ENCODE measurements around the gene TMEM196. TPM values are rescaled to one million over a fixed set of nuclear protein-coding genes. Genes with fewer than 3 reads are reported as not detected.

Gene TMEM196
- total RNA-seq, 3 donors from 2014 or later (not counting 1 experiment from before 2014, with no cell fraction given), result not detected

- Histone ChIP-seq H3K27me3 (ENCODE audit: control insufficient read depth, insufficient read depth, low read length) (no peaks in the 10 kb centered on the region), H3K36me3 (ENCODE audit: control insufficient read depth, insufficient read depth, low read length) (no peaks in the 10 kb centered on the region), H3K9me3 (ENCODE audit: control insufficient read depth, insufficient read depth, low read length) (no peaks in the 10 kb centered on the region), H3K27ac (ENCODE audit: low read length) (no peak overlapping the region), H3K4me3 (ENCODE audit: low read length) (no peak overlapping the region), H3K4me1 (ENCODE audit: control insufficient read depth, insufficient read depth, low read length) (no peaks in the 10 kb centered on the region)
- DNase-seq, result no peak
- Mint-ChIP-seq H3K27ac (no peak overlapping the region), H3K9me3 (peaks cover 5 to 9% of the 10 kb centered on the region in 2 donors), H3K4me3 (no peak overlapping the region), H3K4me1 (no peaks in the 10 kb centered on the region), H3K27me3 (ENCODE audit: low read depth in 2 of 2) (no peaks in the 10 kb centered on the region), H3K36me3 (no peaks in the 10 kb centered on the region)
- no CpG with 5 or more reads among the region's 2 CpGs for WGBS (ENCODE audit: insufficient coverage)
- no peak for TF ChIP-seq CTCF (IDR thresholded peaks at IDR 0.05)
- no peak for ATAC-seq
- intact Hi-C loops (cut with micrococcal nuclease), result no loop called here
Observed at GRCh38 chr7:19814776-19815175, 41.4 kb upstream of the TMEM196 start.

- intact Hi-C loops (cut with micrococcal nuclease), result no loop called here
- DNase-seq, result no peak
- Mint-ChIP-seq H3K9me3 (peaks cover 6% of the 10 kb centered on the region in 2 donors), H3K36me3 (no peaks in the 10 kb centered on the region), H3K4me1 (no peaks in the 10 kb centered on the region), H3K4me3 (no peak overlapping the region), H3K27me3 (ENCODE audit: low read depth in 2 of 2) (no peaks in the 10 kb centered on the region), H3K27ac (no peak overlapping the region)
- Histone ChIP-seq H3K27ac (ENCODE audit: low read length) (no peak overlapping the region), H3K27me3 (ENCODE audit: control insufficient read depth, insufficient read depth, low read length) (no peaks in the 10 kb centered on the region), H3K36me3 (ENCODE audit: control insufficient read depth, insufficient read depth, low read length) (no peaks in the 10 kb centered on the region), H3K9me3 (ENCODE audit: control insufficient read depth, insufficient read depth, low read length) (no peaks in the 10 kb centered on the region), H3K4me3 (ENCODE audit: low read length) (no peak overlapping the region), H3K4me1 (ENCODE audit: control insufficient read depth, insufficient read depth, low read length) (no peaks in the 10 kb centered on the region)
- 86% methylated on average over 1 of the region's 1 CpG for WGBS (ENCODE audit: insufficient coverage)
- no peak for ATAC-seq
- no peak for TF ChIP-seq CTCF (IDR thresholded peaks at IDR 0.05)
Observed at GRCh38 chr7:19811386-19811785, 38.0 kb upstream of the TMEM196 start.

GRCh38 chr7:19798986-19799385, 25.6 kb upstream of the TMEM196 start:
- Mint-ChIP-seq H3K9me3 (peaks cover 4 to 5% of the 10 kb centered on the region in 2 donors), H3K36me3 (no peaks in the 10 kb centered on the region), H3K4me3 (no peak overlapping the region), H3K27me3 (ENCODE audit: low read depth in 2 of 2) (no peaks in the 10 kb centered on the region), H3K4me1 (no peaks in the 10 kb centered on the region), H3K27ac (no peak overlapping the region)
- no peak overlapping the region for H3K4me3 ChIP-seq (ENCODE audit: low read length)
- no peak for DNase-seq
- ATAC-seq, result no peak
- H3K9me3 ChIP-seq (ENCODE audit: control insufficient read depth, insufficient read depth, low read length), result no peaks in the 10 kb centered on the region
- H3K4me1 ChIP-seq (ENCODE audit: control insufficient read depth, insufficient read depth, low read length), result no peaks in the 10 kb centered on the region
- no CpG with 5 or more reads among the region's 3 CpGs for WGBS (ENCODE audit: insufficient coverage)
- TF ChIP-seq CTCF (IDR thresholded peaks at IDR 0.05), result no peak
- H3K36me3 ChIP-seq (ENCODE audit: control insufficient read depth, insufficient read depth, low read length), result no peaks in the 10 kb centered on the region
- no peak overlapping the region for H3K27ac ChIP-seq (ENCODE audit: low read length)
- H3K27me3 ChIP-seq (ENCODE audit: control insufficient read depth, insufficient read depth, low read length), result no peaks in the 10 kb centered on the region
- intact Hi-C loops (cut with micrococcal nuclease), result no loop called here

GRCh38 chr7:19783541-19783940, 10.1 kb upstream of the TMEM196 start:
- TF ChIP-seq CTCF (IDR thresholded peaks at IDR 0.05), result no peak
- no peaks in the 10 kb centered on the region for H3K27me3 Mint-ChIP-seq (ENCODE audit: low read depth in 2 of 2)
- H3K4me3 Mint-ChIP-seq, result no peak overlapping the region
- no peak for ATAC-seq
- intact Hi-C loops (cut with micrococcal nuclease), result no loop called here
- peaks cover 16% of the 10 kb centered on the region for H3K36me3 Mint-ChIP-seq
- Histone ChIP-seq H3K27ac (ENCODE audit: low read length) (no peak overlapping the region), H3K9me3 (ENCODE audit: control insufficient read depth, insufficient read depth, low read length) (no peaks in the 10 kb centered on the region), H3K27me3 (ENCODE audit: control insufficient read depth, insufficient read depth, low read length) (no peaks in the 10 kb centered on the region), H3K36me3 (ENCODE audit: control insufficient read depth, insufficient read depth, low read length) (no peaks in the 10 kb centered on the region), H3K4me1 (ENCODE audit: control insufficient read depth, insufficient read depth, low read length) (no peaks in the 10 kb centered on the region), H3K4me3 (ENCODE audit: low read length) (no peak overlapping the region)
- DNase-seq, result no peak
- no peaks in the 10 kb centered on the region for H3K4me1 Mint-ChIP-seq
- H3K9me3 Mint-ChIP-seq, result peaks cover 7 to 12% of the 10 kb centered on the region in 2 donors
- H3K27ac Mint-ChIP-seq, result no peak overlapping the region
